Middle frontal gyrus (tissue), 1 donor: Measurements from ENCODE around the gene PARP3.
"Not testable (repeated sequence)": the region's sequence is repeated elsewhere in the genome, so short reads cannot be mapped to it uniquely, and the experiment has no call there.

Experiments used
- DNase-seq: peaks from one replicate; pipeline ENCODE4 v3.0.0-alpha.2; 2015; ENCODE audit warnings: low spot score; ENCODE audit errors: extremely low spot score

Gene PARP3

GRCh38 chr3:51983578-51984268 lies 41.6 kb downstream of the PARP3 start:
- DNase-seq = no peak

- no peak for DNase-seq
These were observed 42.1 kb downstream of the PARP3 start for GRCh38 chr3:51984269-51984647.

GRCh38 chr3:51985063-51985462 lies 42.9 kb downstream of the PARP3 start:
- no peak for DNase-seq

- DNase-seq = no peak
These were observed 44.1 kb downstream of the PARP3 start for GRCh38 chr3:51986010-51986947.

- no peak for DNase-seq
These were observed 45.4 kb downstream of the PARP3 start for GRCh38 chr3:51987568-51987967.

GRCh38 chr3:51988286-51989146 lies 46.4 kb downstream of the PARP3 start:
- DNase-seq = no peak

- not testable (repeated sequence) for DNase-seq
These were observed 48.4 kb downstream of the PARP3 start for GRCh38 chr3:51990501-51990971.

GRCh38 chr3:51992017-51992682 lies 50.0 kb downstream of the PARP3 start:
- DNase-seq = no peak

- DNase-seq = not testable (repeated sequence)
These were observed 51.5 kb downstream of the PARP3 start for GRCh38 chr3:51993657-51994056.

- DNase-seq = no peak
These were observed 52.4 kb downstream of the PARP3 start for GRCh38 chr3:51994530-51994929.

GRCh38 chr3:51995346-51996163 lies 53.4 kb downstream of the PARP3 start, which contains the start of gene RPL29:
Gene RPL29, minus strand, starts transcription at chr3:51995895. Its CDS starts 434 bp downstream, at chr3:51995461.
- DNase-seq = peak; percentile 89

GRCh38 chr3:51997172-51997571 lies 55.0 kb downstream of the PARP3 start:
- DNase-seq = no peak

- no peak for DNase-seq
These were observed 55.9 kb downstream of the PARP3 start for GRCh38 chr3:51997935-51998596.
